HepG2 (cell line): ENCODE measurements around the gene CBX5. TPM values are rescaled to one million over a fixed set of nuclear protein-coding genes. Genes with fewer than 3 reads are reported as not detected.
A peak's percentile ranks its signal among the peaks of the same experiment; 100 is the strongest.

Experiments
- ATAC-seq: fragments of 200-7000 bp; cut with Tn5 transposase; 3 replicates; pipeline ENCODE4 v1.9.1; 2020; ENCODE audit warnings: mild to moderate bottlenecking, moderate library complexity
- BruUV-seq: library from RNA; stranded (reverse); fragments of 400-500 nt; replicated peaks from 2 replicates; lab custom pipeline; 2021; lab: Mats Ljungman, UMichigan
- CTCF ChIA-PET: fragments of 300-600 bp; formaldehyde crosslinking; extraction: SDS; loops from one replicate; lab custom pipeline; 2021; ENCODE audit warnings: low total read pairs, inconsistent platforms, low intra/inter-chr PET ratio; lab: Yijun Ruan, JAX
- POLR2A ChIA-PET: fragments of 350-600 bp; sonication (Branson Sonifier 250); formaldehyde crosslinking; loops from one replicate; lab custom pipeline; 2020; ENCODE audit warnings: antibody characterized with exemption, inconsistent platforms; lab: Yijun Ruan, JAX
- DNase-seq: peaks from one replicate; pipeline ENCODE4 v3.0.0-alpha.2; 2015; ENCODE audit warnings: low spot score
- FAIRE-seq: peaks from 3 replicates; lab custom pipeline; 2011; peaks lifted over from hg19 to GRCh38; lab: Jason Lieb, UNC
- H2AFZ ChIP-seq: one replicate; pipeline ENCODE4 v1.6.1; 2011; ENCODE audit warnings: low read length, inconsistent platforms
- H3K27ac ChIP-seq: fragments of 300-600 bp; 3 replicates; pipeline ENCODE4 v1.8.0; 2011; ENCODE audit warnings: mixed run types, mild to moderate bottlenecking, mixed read lengths, low read length, inconsistent platforms; ENCODE audit not compliant: insufficient read depth; ENCODE audit errors: extremely low read length
- H3K27me3 ChIP-seq, 2 experiments: fragments of 200-600 bp in 1 of 2; 2 replicates in 1 of 2; 3 replicates in 1 of 2; pipeline versions ENCODE4 v1.6.0 to v1.8.0; 2011; ENCODE audit warnings: low read length in 2 of 2, mild to moderate bottlenecking in 2 of 2, moderate library complexity in 2 of 2, inconsistent platforms in 1 of 2; ENCODE audit not compliant: insufficient read depth in 2 of 2, control insufficient read depth in 1 of 2
- H3K36me3 ChIP-seq, 2 experiments: fragments of 200-600 bp in 1 of 2; replicated peaks in 1 of 2; 2 replicates in 1 of 2; 3 replicates in 1 of 2; pipeline versions ENCODE4 v1.5.1 to v1.8.0; 2011; ENCODE audit warnings: low read length in 2 of 2, inconsistent platforms in 1 of 2; ENCODE audit not compliant: insufficient read depth in 2 of 2, control insufficient read depth in 1 of 2
- H3K4me1 ChIP-seq: 2 replicates; pipeline ENCODE4 v1.5.1; 2012; ENCODE audit warnings: low read length, inconsistent platforms; ENCODE audit not compliant: insufficient read depth
- H3K4me2 ChIP-seq: 2 replicates; pipeline ENCODE4 v1.6.0; 2011; ENCODE audit warnings: low read depth, low read length, inconsistent platforms
- H3K4me3 ChIP-seq, 3 experiments: fragments of 200-600 bp in 1 of 3; sonication (generic), shearing (Covaris generic) in 1 of 3; replicated peaks in 1 of 3; 2 replicates each; pipeline ENCODE4 v1.5.1; 2011 to 2016; ENCODE audit warnings: low read length in 3 of 3, inconsistent platforms in 2 of 3, low read depth in 2 of 3, mild to moderate bottlenecking in 2 of 3, control low read depth in 1 of 3, mixed read lengths in 1 of 3; ENCODE audit not compliant: insufficient read depth in 1 of 3
- H3K79me2 ChIP-seq: one replicate; pipeline ENCODE4 v1.6.1; 2011; ENCODE audit warnings: low read length, inconsistent platforms; ENCODE audit not compliant: insufficient read depth
- H3K9ac ChIP-seq: 2 replicates; pipeline ENCODE4 v1.6.0; 2011; ENCODE audit warnings: mild to moderate bottlenecking, low read depth, low read length, inconsistent platforms; ENCODE audit not compliant: insufficient read depth
- H3K9me3 ChIP-seq: 2 replicates; pipeline ENCODE4 v1.5.1; 2012; ENCODE audit warnings: mild to moderate bottlenecking, low read length
- H4K20me1 ChIP-seq: 2 replicates; pipeline ENCODE4 v1.6.0; 2011; ENCODE audit warnings: inconsistent platforms, mild to moderate bottlenecking, low read length, moderate library complexity; ENCODE audit not compliant: insufficient read depth
- DNMT1 ChIP-seq: sonication (generic); formaldehyde crosslinking; IDR thresholded peaks from 2 replicates; pipeline ENCODE4 v1.5.1; 2020; ENCODE audit warnings: mild to moderate bottlenecking, missing genetic modification reagents
- KDM4B ChIP-seq: sonication (generic); formaldehyde crosslinking; IDR thresholded peaks from 2 replicates; pipeline ENCODE4 v1.4.0; 2020; ENCODE audit warnings: missing genetic modification reagents
- SALL2 ChIP-seq: sonication (generic); formaldehyde crosslinking; IDR thresholded peaks from 2 replicates; pipeline ENCODE4 v1.8.1; 2023; ENCODE audit warnings: mild to moderate bottlenecking, missing genetic modification reagents, inconsistent platforms
- SRSF9 ChIP-seq: fragments of 200-400 bp; formaldehyde crosslinking; IDR thresholded peaks from 2 replicates; pipeline ENCODE4 v1.6.1; 2018; ENCODE audit warnings: borderline replicate concordance, mild to moderate bottlenecking, low read depth, low read length; ENCODE audit not compliant: insufficient read depth, poor library complexity, severe bottlenecking
- TBL1XR1 ChIP-seq: fragments of 150-350 bp; IDR thresholded peaks from 2 replicates; pipeline ENCODE4 v1.6.1; 2014; ENCODE audit warnings: borderline replicate concordance, low read length; ENCODE audit not compliant: partially characterized antibody
- ZNF317 ChIP-seq: sonication (generic); formaldehyde crosslinking; IDR thresholded peaks from 2 replicates; pipeline ENCODE4 v1.5.0; 2020; ENCODE audit warnings: mild to moderate bottlenecking, missing genetic modification reagents
- ZNF605 ChIP-seq: sonication (generic); formaldehyde crosslinking; IDR thresholded peaks from 2 replicates; pipeline ENCODE4 v1.8.0; 2022; ENCODE audit warnings: mild to moderate bottlenecking, missing genetic modification reagents
- WGBS: methylation state at CpG from one replicate; pipeline ENCODE4 v1.1.6; 2017; ENCODE audit warnings: low lambda C conversion rate; 5-methylcytosine and 5-hydroxymethylcytosine counted together
- in situ Hi-C: cut with HindIII; loops from 2 replicates; pipeline ENCODE4 v1.10.0; 2017; ENCODE audit warnings: low pct_unique_long_range_greater_than_20kb; ENCODE audit not compliant: extremely low pct_ligation_motif_present
- intact Hi-C: fragments of 100-400 bp; cut with micrococcal nuclease; formaldehyde crosslinking; loops from one replicate; pipeline ENCODE4 v1.10.0; 2022; ENCODE audit not compliant: unreplicated experiment
- polyA plus RNA-seq, 8 experiments: library from polyadenylated mRNA; depleted of rRNA in 3 of 8; stranded (reverse) in 7 of 8; unstranded in 1 of 8; fragments of >200 nt; fragmentation: Illumina TruSeq in 4 of 8; extraction: Trizol in 4 of 8; gene quantifications; 2 replicates each; pipeline versions ENCODE4 v1.2.1 to v1.2.3, GENCODE V29; 2011 to 2016; ENCODE audit warnings: low read depth in 4 of 8, missing spikeins in 1 of 8, mixed read lengths in 1 of 8; ENCODE audit not compliant: insufficient read depth in 1 of 8
- total RNA-seq, 5 experiments: library from RNA; depleted of rRNA; stranded (reverse); fragments of >200 nt; fragmentation: Illumina TruSeq; extraction: Trizol; gene quantifications; 2 replicates each; pipeline ENCODE4 v1.2.3, GENCODE V29; 2016; ENCODE audit warnings: low read depth in 1 of 5
- TF ChIP-seq, protein P1 (sequence below), 2 experiments: fragments of 450-650 bp in 1 of 2; sonication (generic) in 1 of 2; formaldehyde crosslinking in 1 of 2; IDR thresholded peaks; 2 replicates each; pipeline versions ENCODE4 v1.6.1 to v1.8.0; 2016 to 2022; ENCODE audit warnings: antibody characterized with exemption in 1 of 2, mild to moderate bottlenecking in 1 of 2, missing genetic modification reagents in 1 of 2
- TF ChIP-seq, protein P2 (sequence below): sonication (generic); formaldehyde crosslinking; IDR thresholded peaks from 2 replicates; pipeline ENCODE4 v1.5.1; 2020; ENCODE audit warnings: missing genetic modification reagents, mild to moderate bottlenecking, borderline replicate concordance
- TF ChIP-seq, protein P3 (sequence below): IDR thresholded peaks from 2 replicates; pipeline ENCODE4 v1.6.1; 2016; ENCODE audit warnings: missing biosample characterization, missing genetic modification reagents, low read depth

CBX5 gene
- total and polyA plus RNA-seq, 2 of the 13 experiments (the other 11 are each of a cell fraction or from before 2014, with no cell fraction given): 16.0 to 22.2 TPM

DNA sequence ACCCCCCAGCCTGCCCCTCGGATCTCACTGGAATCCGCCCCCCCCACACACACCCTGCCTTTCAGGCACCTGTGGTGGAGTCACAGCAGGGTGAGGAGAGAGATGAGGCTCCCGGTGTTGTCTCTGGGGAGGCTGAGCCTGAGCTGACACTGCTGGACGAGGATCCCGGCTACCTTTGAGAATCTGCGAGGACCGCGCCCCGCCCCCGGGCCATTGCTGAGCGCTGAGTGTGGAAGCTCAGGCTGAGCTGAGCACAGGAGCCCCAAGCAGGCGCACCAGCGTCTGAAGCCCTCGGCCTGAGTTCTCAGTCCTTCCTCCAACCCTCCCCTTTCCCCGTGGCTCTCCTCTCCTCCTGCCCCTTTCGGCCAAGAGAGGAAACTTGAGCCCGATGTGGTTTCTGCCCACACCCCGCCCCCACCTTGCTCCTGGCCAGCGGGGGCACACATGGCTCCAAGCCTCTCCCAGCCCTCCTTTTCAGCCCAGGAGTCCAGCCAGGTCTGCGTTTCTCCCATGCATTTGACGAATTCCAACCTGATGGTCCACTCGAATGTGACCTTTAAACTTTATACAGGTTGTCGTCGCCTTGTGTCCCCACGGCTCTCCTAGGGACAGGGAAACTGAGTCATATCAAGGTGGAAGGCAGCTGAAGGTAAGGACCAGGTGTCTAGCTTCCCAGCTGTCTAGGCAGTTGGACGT lies 21.0 kb upstream of the CBX5 start, which contains the start of gene NFE2:
TSS of gene NFE2 (minus strand) at position 284 of the 696 bp plus-strand sequence. CDS start 5,767 bp downstream, outside the sequence.
- H4K20me1 ChIP-seq: no peaks in the 10 kb centered on the region
- DNase-seq (peak; percentile 58), ATAC-seq (peak; percentile 87), FAIRE-seq (no peak)
- H3K27ac ChIP-seq: peak within 1 kb of the TSS; percentile 91
- H3K9ac ChIP-seq: peak within 1 kb of the TSS; percentile 79
- 2% methylated on average over 16 of the region's 26 CpGs for WGBS
- no peaks in the 10 kb centered on the region for H3K9me3 ChIP-seq
- ChIA-PET CTCF (no interaction called here), POLR2A (interaction anchor here (0.6 to 14.6 kb wide), 10 partner anchors 9 to 58 kb away, joined by 3 to 176 read pairs (median 10); partner anchors contain the start of genes CBX5, COPZ1 and HNRNPA1)
- H2AFZ ChIP-seq: peak within 1 kb of the TSS; percentile 76
- H3K4me1 ChIP-seq: peaks cover 82% of the 10 kb centered on the region
- BruUV-seq: no TSS peak
- H3K4me3 ChIP-seq: peak within 1 kb of the TSS; percentile 56 to 78 (median 63)
- peaks cover 4% of the 10 kb centered on the region for H3K79me2 ChIP-seq
- in situ Hi-C loops (no loop called here), intact Hi-C loops (no loop called here)
- H3K4me2 ChIP-seq: peak within 1 kb of the TSS; percentile 97
- H3K36me3 ChIP-seq: no peaks in the 10 kb centered on the region
- no peaks in the 10 kb centered on the region for H3K27me3 ChIP-seq
- TF ChIP-seq, protein P1, sequence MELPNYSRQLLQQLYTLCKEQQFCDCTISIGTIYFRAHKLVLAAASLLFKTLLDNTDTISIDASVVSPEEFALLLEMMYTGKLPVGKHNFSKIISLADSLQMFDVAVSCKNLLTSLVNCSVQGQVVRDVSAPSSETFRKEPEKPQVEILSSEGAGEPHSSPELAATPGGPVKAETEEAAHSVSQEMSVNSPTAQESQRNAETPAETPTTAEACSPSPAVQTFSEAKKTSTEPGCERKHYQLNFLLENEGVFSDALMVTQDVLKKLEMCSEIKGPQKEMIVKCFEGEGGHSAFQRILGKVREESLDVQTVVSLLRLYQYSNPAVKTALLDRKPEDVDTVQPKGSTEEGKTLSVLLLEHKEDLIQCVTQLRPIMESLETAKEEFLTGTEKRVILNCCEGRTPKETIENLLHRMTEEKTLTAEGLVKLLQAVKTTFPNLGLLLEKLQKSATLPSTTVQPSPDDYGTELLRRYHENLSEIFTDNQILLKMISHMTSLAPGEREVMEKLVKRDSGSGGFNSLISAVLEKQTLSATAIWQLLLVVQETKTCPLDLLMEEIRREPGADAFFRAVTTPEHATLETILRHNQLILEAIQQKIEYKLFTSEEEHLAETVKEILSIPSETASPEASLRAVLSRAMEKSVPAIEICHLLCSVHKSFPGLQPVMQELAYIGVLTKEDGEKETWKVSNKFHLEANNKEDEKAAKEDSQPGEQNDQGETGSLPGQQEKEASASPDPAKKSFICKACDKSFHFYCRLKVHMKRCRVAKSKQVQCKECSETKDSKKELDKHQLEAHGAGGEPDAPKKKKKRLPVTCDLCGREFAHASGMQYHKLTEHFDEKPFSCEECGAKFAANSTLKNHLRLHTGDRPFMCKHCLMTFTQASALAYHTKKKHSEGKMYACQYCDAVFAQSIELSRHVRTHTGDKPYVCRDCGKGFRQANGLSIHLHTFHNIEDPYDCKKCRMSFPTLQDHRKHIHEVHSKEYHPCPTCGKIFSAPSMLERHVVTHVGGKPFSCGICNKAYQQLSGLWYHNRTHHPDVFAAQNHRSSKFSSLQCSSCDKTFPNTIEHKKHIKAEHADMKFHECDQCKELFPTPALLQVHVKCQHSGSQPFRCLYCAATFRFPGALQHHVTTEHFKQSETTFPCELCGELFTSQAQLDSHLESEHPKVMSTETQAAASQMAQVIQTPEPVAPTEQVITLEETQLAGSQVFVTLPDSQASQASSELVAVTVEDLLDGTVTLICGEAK (IDR thresholded peaks at IDR 0.05): no peak
- TF ChIP-seq, protein P1 (CRISPR knock-in tag; IDR thresholded peaks at IDR 0.05): no peak
- TF ChIP-seq SALL2: no peak
- no peak for TF ChIP-seq ZNF317 (CRISPR knock-in tag)
- no peak for TF ChIP-seq SRSF9
- no peak for TF ChIP-seq DNMT1 (CRISPR knock-in tag)
- TF ChIP-seq, protein P2, sequence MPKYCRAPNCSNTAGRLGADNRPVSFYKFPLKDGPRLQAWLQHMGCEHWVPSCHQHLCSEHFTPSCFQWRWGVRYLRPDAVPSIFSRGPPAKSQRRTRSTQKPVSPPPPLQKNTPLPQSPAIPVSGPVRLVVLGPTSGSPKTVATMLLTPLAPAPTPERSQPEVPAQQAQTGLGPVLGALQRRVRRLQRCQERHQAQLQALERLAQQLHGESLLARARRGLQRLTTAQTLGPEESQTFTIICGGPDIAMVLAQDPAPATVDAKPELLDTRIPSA: no peak
- no peak for TF ChIP-seq KDM4B
- TF ChIP-seq ZNF605: no peak
- TF ChIP-seq TBL1XR1: no peak
- TF ChIP-seq, protein P3, sequence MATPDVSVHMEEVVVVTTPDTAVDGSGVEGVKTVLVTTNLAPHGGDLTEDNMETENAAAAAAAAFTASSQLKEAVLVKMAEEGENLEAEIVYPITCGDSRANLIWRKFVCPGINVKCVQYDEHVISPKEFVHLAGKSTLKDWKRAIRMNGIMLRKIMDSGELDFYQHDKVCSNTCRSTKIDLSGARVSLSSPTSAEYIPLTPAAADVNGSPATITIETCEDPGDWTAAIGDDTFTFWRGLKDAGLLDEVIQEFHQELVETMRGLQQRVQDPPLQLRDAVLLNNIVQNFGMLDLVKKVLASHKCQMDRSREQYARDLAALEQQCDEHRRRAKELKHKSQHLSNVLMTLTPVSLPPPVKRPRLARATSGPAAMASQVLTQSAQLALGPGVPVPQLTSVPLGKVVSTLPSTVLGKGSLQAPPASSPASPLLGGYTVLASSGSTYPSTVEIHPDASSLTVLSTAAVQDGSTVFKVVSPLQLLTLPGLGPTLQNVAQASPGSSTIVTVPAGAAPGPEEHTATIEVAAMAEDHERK (CRISPR knock-in tag): no peak
